A673 (cell line): Measurements from ENCODE around the gene PRR14L. TPM values are rescaled to one million over a fixed set of nuclear protein-coding genes. Genes with fewer than 3 reads are reported as not detected.
"Not testable (repeated sequence)": the region's sequence is repeated elsewhere in the genome, so short reads cannot be mapped to it uniquely, and the experiment has no call there.

Experiments used
- BruUV-seq: library from RNA; stranded (reverse); fragments of 400-500 nt; replicated peaks from 2 replicates; lab custom pipeline; 2021; lab: Mats Ljungman, UMichigan
- CTCF ChIA-PET: fragments of 300-600 bp; sonication (Branson Sonifier 250); formaldehyde crosslinking; loops from one replicate; lab custom pipeline; 2022; ENCODE audit warnings: antibody characterized with exemption; lab: Charles Lee
- POLR2A ChIA-PET: fragments of 300-600 bp; sonication (Branson Sonifier 250); formaldehyde crosslinking; loops from one replicate; lab custom pipeline; 2022; ENCODE audit warnings: antibody characterized with exemption; ENCODE audit not compliant: low non-redundant PET; lab: Charles Lee
- DNase-seq: peaks from one replicate; pipeline ENCODE4 v3.0.0-alpha.2; 2015; ENCODE audit warnings: low spot score
- H3K27ac ChIP-seq: fragments of 200-600 bp; sonication (generic); 2 replicates; pipeline ENCODE4 v1.5.1; 2016; ENCODE audit warnings: mixed run types, low read depth, mild to moderate bottlenecking, mixed read lengths, antibody characterized with exemption, low read length; ENCODE audit not compliant: poor library complexity, severe bottlenecking
- H3K27me3 ChIP-seq: fragments of 200-600 bp; sonication (generic); replicated peaks from 2 replicates; pipeline ENCODE4 v1.6.1; 2017; ENCODE audit warnings: mixed run types, low read depth, mild to moderate bottlenecking, mixed read lengths, antibody characterized with exemption, low read length; ENCODE audit not compliant: insufficient read depth, poor library complexity
- H3K36me3 ChIP-seq: fragments of 200-600 bp; sonication (generic); 2 replicates; pipeline ENCODE4 v1.6.1; 2016; ENCODE audit warnings: mixed run types, mild to moderate bottlenecking, mixed read lengths, antibody characterized with exemption, low read length; ENCODE audit not compliant: insufficient read depth, poor library complexity, severe bottlenecking
- H3K4me1 ChIP-seq: fragments of 200-600 bp; sonication (generic); 2 replicates; pipeline ENCODE4 v1.6.1; 2017; ENCODE audit warnings: mixed run types, mild to moderate bottlenecking, mixed read lengths, antibody characterized with exemption, low read length; ENCODE audit not compliant: insufficient read depth, poor library complexity, severe bottlenecking
- H3K4me3 ChIP-seq: fragments of 200-600 bp; sonication (generic); 2 replicates; pipeline ENCODE4 v1.5.1; 2016; ENCODE audit warnings: low read depth, mixed run types, mild to moderate bottlenecking, mixed read lengths, low read length; ENCODE audit not compliant: poor library complexity, severe bottlenecking
- H3K9me3 ChIP-seq: fragments of 200-600 bp; sonication (generic); 2 replicates; pipeline ENCODE4 v1.6.1; 2016; ENCODE audit warnings: mixed run types, low read depth, mild to moderate bottlenecking, mixed read lengths, antibody characterized with exemption, low read length; ENCODE audit not compliant: poor library complexity, severe bottlenecking
- CTCF ChIP-seq: fragments of 300-800, 200-600 bp; sonication (generic); conservative IDR thresholded peaks from 2 replicates; pipeline ENCODE4 v1.5.1; 2017; ENCODE audit warnings: low read depth, mild to moderate bottlenecking, antibody characterized with exemption, low read length, moderate library complexity, mixed read lengths
- EZH2 ChIP-seq: fragments of 200-600 bp; sonication (generic); IDR thresholded peaks from 2 replicates; pipeline ENCODE4 v1.6.1; 2017; ENCODE audit warnings: borderline replicate concordance, low read depth, mild to moderate bottlenecking, mixed read lengths, antibody characterized with exemption, low read length; ENCODE audit not compliant: poor library complexity, severe bottlenecking
- intact Hi-C: fragments of 100-400 bp; cut with micrococcal nuclease; formaldehyde crosslinking; loops from one replicate; pipeline ENCODE4 v1.10.0; 2022; ENCODE audit not compliant: unreplicated experiment
- total RNA-seq: library from RNA; stranded (reverse); gene quantifications from 2 replicates; pipeline ENCODE4 v1.2.3, GENCODE V29; 2021

The PRR14L gene
- total RNA-seq, 1 experiment from 2014 or later = 65.4 TPM

- TF ChIP-seq EZH2 = no peak
- TF ChIP-seq CTCF = no peak
- no peaks in the 10 kb centered on the region for H3K27me3 ChIP-seq
- H3K4me1 ChIP-seq = no peaks in the 10 kb centered on the region
- peaks cover 41% of the 10 kb centered on the region for H3K36me3 ChIP-seq
- POLR2A ChIA-PET = no interaction called here
- no peak overlapping the region for H3K4me3 ChIP-seq
- CTCF ChIA-PET = interaction anchor here (0.6 kb wide), 1 partner anchor 17 kb away, joined by 7 read pairs; no protein-coding TSS in a partner anchor
- H3K9me3 ChIP-seq = no peaks in the 10 kb centered on the region
- no peak overlapping the region for H3K27ac ChIP-seq
- BruUV-seq = no TSS peak
- intact Hi-C loops = no loop called here
- no peak for DNase-seq
Measured at GRCh38 chr22:31719850-31720471, 30.0 kb downstream of the PRR14L start.

DNA sequence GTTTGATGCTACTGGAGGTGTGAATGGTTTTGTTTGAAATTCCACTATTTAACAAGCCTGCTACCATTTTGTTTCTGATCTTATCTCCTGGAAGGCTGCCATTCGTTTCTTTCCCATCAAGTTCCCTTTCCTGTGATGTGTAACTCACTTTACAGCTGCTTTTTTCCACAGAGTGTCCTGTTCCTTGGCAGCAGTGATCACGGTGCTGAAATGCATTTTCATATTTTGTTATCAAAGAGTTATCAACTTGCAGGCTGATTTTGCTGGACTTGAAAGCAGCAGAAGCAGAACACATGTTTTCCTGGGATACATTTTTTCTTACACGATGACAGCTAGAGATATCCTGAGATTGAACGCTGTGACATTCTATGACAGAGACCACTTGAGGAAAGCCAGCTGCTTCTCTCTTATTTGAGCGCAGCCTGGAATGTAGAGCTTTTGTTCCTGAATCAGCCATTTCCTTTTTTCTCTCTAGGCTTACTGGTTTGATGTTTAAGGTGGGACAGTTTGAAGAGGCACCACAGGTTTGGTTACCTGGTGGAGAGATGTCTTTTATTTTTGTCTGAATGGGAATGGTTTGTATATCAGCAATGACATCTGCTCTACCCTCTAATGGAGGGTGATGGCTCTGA is 34.7 kb downstream of the PRR14L start:
- intact Hi-C loops = no loop called here
- H3K4me3 ChIP-seq = no peak overlapping the region
- BruUV-seq = no TSS peak
- no peaks in the 10 kb centered on the region for H3K9me3 ChIP-seq
- no peak overlapping the region for H3K27ac ChIP-seq
- ChIA-PET CTCF (no interaction called here), POLR2A (no interaction called here)
- H3K27me3 ChIP-seq = no peaks in the 10 kb centered on the region
- H3K4me1 ChIP-seq = no peaks in the 10 kb centered on the region
- no peak for TF ChIP-seq CTCF
- TF ChIP-seq EZH2 = no peak
- H3K36me3 ChIP-seq = peaks cover 59% of the 10 kb centered on the region
- DNase-seq = no peak

- BruUV-seq, intact Hi-C loops, POLR2A ChIA-PET: not testable (repeated sequence)
Measured at GRCh38 chr22:31711226-31711625, 38.7 kb downstream of the PRR14L start.

GRCh38 chr22:31707519-31707918 is 42.4 kb downstream of the PRR14L start:
- no TSS peak for BruUV-seq
- TF ChIP-seq EZH2 (no peak), CTCF (no peak)
- Histone ChIP-seq H3K36me3 (peaks cover 27% of the 10 kb centered on the region), H3K4me3 (no peak overlapping the region), H3K27ac (no peak overlapping the region), H3K4me1 (no peaks in the 10 kb centered on the region), H3K27me3 (no peaks in the 10 kb centered on the region), H3K9me3 (no peaks in the 10 kb centered on the region)
- ChIA-PET POLR2A (no interaction called here), CTCF (no interaction called here)
- no peak for DNase-seq
- intact Hi-C loops = no loop called here

More at GRCh38 chr22:31711226-31711625, 38.7 kb downstream of the PRR14L start:
- peaks cover 48% of the 10 kb centered on the region for H3K36me3 ChIP-seq
- DNase-seq, H3K4me3 ChIP-seq, CTCF ChIA-PET, H3K27me3 ChIP-seq, H3K9me3 ChIP-seq, H3K4me1 ChIP-seq, H3K27ac ChIP-seq: not testable (repeated sequence)
